Measurements from ENCODE around the gene PLAAT5. TPM values are rescaled to one million over a fixed set of nuclear protein-coding genes. Genes with fewer than 3 reads are reported as not detected.

Gene PLAAT5
- total RNA-seq (2021) (not detected in 2 replicates), Bru-seq, nascent RNA (not detected), BruChase-seq, experiment 1, labeled RNA remaining after a 2-hour chase (percentile 3 among the genes with signal in this experiment), BruChase-seq, experiment 2, labeled RNA remaining after a 6-hour chase (percentile 6 among the genes with signal in this experiment)
- long read RNA-seq = 0 reads

- Histone ChIP-seq H3K9me3 (ENCODE audit: low read depth, low read length, poor library complexity, severe bottlenecking) (peaks cover 2% of the 10 kb centered on the region), H3K27me3 (replicated peaks; ENCODE audit: insufficient read depth, low read depth, low read length, poor library complexity) (peaks cover 72% of the 10 kb centered on the region), H3K36me3 (ENCODE audit: insufficient read depth, low read length, poor library complexity, severe bottlenecking) (no peaks in the 10 kb centered on the region), H3K4me3 (ENCODE audit: low read depth, low read length, poor library complexity, severe bottlenecking) (peak within 1 kb of the TSS; percentile 29), H3K4me1 (ENCODE audit: insufficient read depth, low read length, poor library complexity, severe bottlenecking) (peaks cover 5% of the 10 kb centered on the region), H3K27ac (ENCODE audit: low read depth, low read length, poor library complexity, severe bottlenecking) (no peak within 1 kb of the TSS)
- no peak for DNase-seq (ENCODE audit: low spot score)
- POLR2A ChIA-PET (ENCODE audit: low non-redundant PET) = no interaction called here
- peak; percentile 92 for TF ChIP-seq EZH2 (IDR thresholded peaks at IDR 0.05; ENCODE audit: borderline replicate concordance, low read depth, low read length, poor library complexity, severe bottlenecking)
- no peak for TF ChIP-seq CTCF (conservative IDR thresholded peaks at IDR 0.05; ENCODE audit: low read depth, low read length)
- BruUV-seq (replicated peaks) = no TSS peak
- CTCF ChIA-PET = no interaction called here
- intact Hi-C loops (cut with micrococcal nuclease; ENCODE audit: unreplicated experiment) = no loop called here
These were observed at the start of gene PLAAT5 for GRCh38 chr11:63490551-63491239. Gene PLAAT5 (minus strand): TSS chr11:63491167. CDS start chr11:63491034, 133 bp downstream.

GRCh38 chr11:63537293-63538101, 46.5 kb upstream of the PLAAT5 start:
- ChIA-PET CTCF (interaction anchor here (0.5 kb wide), 1 partner anchor 769 kb away, joined by 4 read pairs; no protein-coding TSS in a partner anchor), POLR2A (ENCODE audit: low non-redundant PET) (no interaction called here)
- DNase-seq (ENCODE audit: low spot score) = no peak
- BruUV-seq (replicated peaks) = no TSS peak
- Histone ChIP-seq H3K4me3 (ENCODE audit: low read depth, low read length, poor library complexity, severe bottlenecking) (peak overlapping the region; percentile 37), H3K4me1 (ENCODE audit: insufficient read depth, low read length, poor library complexity, severe bottlenecking) (peaks cover 7% of the 10 kb centered on the region), H3K27me3 (replicated peaks; ENCODE audit: insufficient read depth, low read depth, low read length, poor library complexity) (no peaks in the 10 kb centered on the region), H3K27ac (ENCODE audit: low read depth, low read length, poor library complexity, severe bottlenecking) (no peak overlapping the region), H3K36me3 (ENCODE audit: insufficient read depth, low read length, poor library complexity, severe bottlenecking) (no peaks in the 10 kb centered on the region), H3K9me3 (ENCODE audit: low read depth, low read length, poor library complexity, severe bottlenecking) (no peaks in the 10 kb centered on the region)
- intact Hi-C loops (cut with micrococcal nuclease; ENCODE audit: unreplicated experiment) = no loop called here
- TF ChIP-seq EZH2 (IDR thresholded peaks at IDR 0.05; ENCODE audit: borderline replicate concordance, low read depth, low read length, poor library complexity, severe bottlenecking) (no peak), CTCF (conservative IDR thresholded peaks at IDR 0.05; ENCODE audit: low read depth, low read length) (no peak)

- peak; percentile 18 for DNase-seq (ENCODE audit: low spot score)
- H3K27ac ChIP-seq (ENCODE audit: low read depth, low read length, poor library complexity, severe bottlenecking) = no peak within 1 kb of the TSS
- BruUV-seq (replicated peaks) = no TSS peak
- H3K4me1 ChIP-seq (ENCODE audit: insufficient read depth, low read length, poor library complexity, severe bottlenecking) = peaks cover 7% of the 10 kb centered on the region
- POLR2A ChIA-PET (ENCODE audit: low non-redundant PET) = no interaction called here
- CTCF ChIA-PET = interaction anchor here (0.5 kb wide), 1 partner anchor 768 kb away, joined by 4 read pairs; no protein-coding TSS in a partner anchor
- intact Hi-C loops (cut with micrococcal nuclease; ENCODE audit: unreplicated experiment) = no loop called here
- no peaks in the 10 kb centered on the region for H3K36me3 ChIP-seq (ENCODE audit: insufficient read depth, low read length, poor library complexity, severe bottlenecking)
- H3K4me3 ChIP-seq (ENCODE audit: low read depth, low read length, poor library complexity, severe bottlenecking) = peak within 1 kb of the TSS; percentile 37
- no peaks in the 10 kb centered on the region for H3K27me3 ChIP-seq (replicated peaks; ENCODE audit: insufficient read depth, low read depth, low read length, poor library complexity)
- TF ChIP-seq EZH2 (IDR thresholded peaks at IDR 0.05; ENCODE audit: borderline replicate concordance, low read depth, low read length, poor library complexity, severe bottlenecking) (no peak), CTCF (conservative IDR thresholded peaks at IDR 0.05; ENCODE audit: low read depth, low read length) (no peak)
- no peaks in the 10 kb centered on the region for H3K9me3 ChIP-seq (ENCODE audit: low read depth, low read length, poor library complexity, severe bottlenecking)
These were observed 45.8 kb upstream of the PLAAT5 start, which contains the start of gene PLAAT4 for GRCh38 chr11:63536669-63537292. Gene PLAAT4 (plus strand): TSS chr11:63536808. CDS start chr11:63536869, 61 bp downstream.
